Ovary (tissue), 9 donors: Measurements from ENCODE around the gene ATG5. TPM values are rescaled to one million over a fixed set of nuclear protein-coding genes. Genes with fewer than 3 reads are reported as not detected.

ENCODE experiments used
- DNase-seq, 5 donors: peaks; one replicate each; pipeline ENCODE4 v3.0.0-alpha.2; 2019 to 2020
- H3K27ac ChIP-seq, 2 donors: fragments of 200-600 bp; one replicate each; pipeline versions ENCODE4 v1.5.1 to v1.8.0; 2019 to 2022
- H3K27me3 ChIP-seq: fragments of 200-600 bp; one replicate; pipeline ENCODE4 v1.8.0; 2022
- H3K36me3 ChIP-seq: fragments of 200-600 bp; sonication (generic); one replicate; pipeline ENCODE4 v1.5.1; 2019
- H3K4me1 ChIP-seq: one replicate; pipeline ENCODE4 v1.8.1; 2013; ENCODE audit warnings: mild to moderate bottlenecking, moderate library complexity; ENCODE audit not compliant: insufficient read depth
- H3K4me3 ChIP-seq: fragments of 200-600 bp; sonication (generic); one replicate; pipeline ENCODE4 v1.5.1; 2017
- H3K9me3 ChIP-seq, 2 donors: fragments of 200-600 bp in 1 of 2; sonication (generic) in 1 of 2; one replicate each; pipeline versions ENCODE4 v1.5.1 to v1.8.1; 2013 to 2019; ENCODE audit warnings: mild to moderate bottlenecking in 1 of 2, moderate library complexity in 1 of 2
- EP300 ChIP-seq: sonication (generic); formaldehyde crosslinking; IDR thresholded peaks from one replicate; pipeline ENCODE4 v1.6.1; 2017; ENCODE audit warnings: antibody characterized with exemption
- POLR2A ChIP-seq: fragments of 450-650 bp; IDR thresholded peaks from one replicate; pipeline ENCODE4 v1.6.1; 2017; ENCODE audit warnings: antibody characterized with exemption, mild to moderate bottlenecking, moderate library complexity
- WGBS, 3 donors: extraction: QIAGEN DNeasy Blood & Tissue Kit in 1 of 3; methylation state at CpG; one replicate each; pipeline versions ENCODE4 v1.1.5 to v1.1.7; 2013 to 2017; 5-methylcytosine and 5-hydroxymethylcytosine counted together
- intact Hi-C, 4 donors: fragments of 100-400 bp; cut with DNase I; formaldehyde crosslinking; loops; one replicate each; pipeline versions ENCODE4 v1.11.0 to v1.15.1; 2022 to 2023
- polyA plus RNA-seq, 2 donors: library from polyadenylated mRNA; stranded (reverse); fragments of 200-250 nt in 1 of 2; fragments of 350-450 nt in 1 of 2; fragmentation: Illumina TruSeq in 1 of 2; extraction: RNeasy Lipid Tissue Mini Kit (QIAGEN cat#74804) in 1 of 2; gene quantifications; one replicate each; pipeline ENCODE4 v1.2.3, GENCODE V29; 2013 to 2014
- total RNA-seq, 7 donors: library from RNA; depleted of rRNA in 2 of 7; stranded (reverse); fragments of >200 nt in 2 of 7; fragmentation: NEBNext Ultra II Directional in 3 of 7; extraction: Animal tissue kit (Norgen Biotek cat#: 25700) in 3 of 7; gene quantifications; one replicate each; pipeline versions ENCODE4 v1.1.0 to v1.2.4, GENCODE V29; 2016 to 2023
- TF ChIP-seq, protein P1 (sequence below), 3 donors: fragments of 450-650 bp in 2 of 3; fragments of 200-600 bp in 1 of 3; IDR thresholded peaks; one replicate each; pipeline versions ENCODE4 v1.5.1 to v1.8.0; 2016 to 2022; ENCODE audit warnings: antibody characterized with exemption in 3 of 3, mild to moderate bottlenecking in 1 of 3
- donor health status: DM: no; HTN: no; CAD: no; lungs with moderate emphysema.
- donor health status: DM: no; HTN: no; CAD: no.
- donor health status: Bipolar disorder and iron deficiency.
- donor health status: DM: yes; HTN: yes; CAD: no.
- donor health status: DM: no; HTN: no; CAD: no.
- donor health status: DM: yes; HTN: yes; CAD: no.

The ATG5 gene
- total and polyA plus RNA-seq, 9 donors: 17.3 to 35.2 (median 28.3) TPM

- no peak overlapping the region for H3K27ac ChIP-seq
- no peak for DNase-seq
- no peak overlapping the region for H3K4me3 ChIP-seq
- H3K36me3 ChIP-seq: no peaks in the 10 kb centered on the region
- no peak for TF ChIP-seq POLR2A
- 86 to 92% (median 88%) methylated on average over 6 of the region's 6 CpGs for WGBS, 3 donors
- intact Hi-C loops: no loop called here
- H3K9me3 ChIP-seq: no peaks in the 10 kb centered on the region
- H3K4me1 ChIP-seq: no peaks in the 10 kb centered on the region
- H3K27me3 ChIP-seq: no peaks in the 10 kb centered on the region
Observed at GRCh38 chr6:106167096-106167814, 158.3 kb downstream of the ATG5 start.

DNA sequence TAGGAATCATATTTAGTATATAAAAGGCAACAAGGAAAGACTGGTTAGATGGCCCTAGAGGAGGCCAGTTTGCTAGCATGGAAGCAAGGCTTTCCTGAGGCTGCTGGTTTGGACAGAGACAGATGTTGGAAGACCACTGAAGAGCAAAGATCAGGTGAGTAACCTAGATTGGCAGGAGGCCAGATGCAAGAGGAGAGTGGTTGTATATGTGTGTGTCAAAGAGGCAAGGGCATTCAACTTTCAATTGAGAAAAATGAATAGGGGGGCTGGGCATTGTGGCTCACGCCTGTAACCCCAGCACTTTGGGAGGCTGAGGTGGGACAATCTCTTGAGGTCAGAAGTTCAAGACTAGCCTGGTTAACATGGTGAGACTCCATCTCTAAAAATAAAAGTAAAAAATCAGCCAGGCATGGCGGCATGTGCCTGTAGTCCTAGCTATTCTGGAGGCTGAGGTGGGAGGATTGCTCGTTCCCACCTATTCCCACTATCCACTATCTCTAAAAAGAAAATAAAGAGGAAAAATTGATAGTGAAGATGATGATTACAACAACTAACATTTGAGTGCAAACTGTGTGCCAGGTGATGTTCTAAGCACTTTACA, 159.6 kb downstream of the ATG5 start:
- H3K36me3 ChIP-seq: no peaks in the 10 kb centered on the region
- H3K4me1 ChIP-seq: no peaks in the 10 kb centered on the region
- no peaks in the 10 kb centered on the region for H3K27me3 ChIP-seq
- intact Hi-C loops: no loop called here
- WGBS, 3 donors: 93 to 94% (median 94%) methylated on average over 3 of the region's 3 CpGs
- no peak overlapping the region for H3K4me3 ChIP-seq
- no peak for DNase-seq
- H3K9me3 ChIP-seq: no peaks in the 10 kb centered on the region
- H3K27ac ChIP-seq: no peak overlapping the region
- TF ChIP-seq POLR2A (no peak), EP300 (no peak)
- TF ChIP-seq, protein P1, sequence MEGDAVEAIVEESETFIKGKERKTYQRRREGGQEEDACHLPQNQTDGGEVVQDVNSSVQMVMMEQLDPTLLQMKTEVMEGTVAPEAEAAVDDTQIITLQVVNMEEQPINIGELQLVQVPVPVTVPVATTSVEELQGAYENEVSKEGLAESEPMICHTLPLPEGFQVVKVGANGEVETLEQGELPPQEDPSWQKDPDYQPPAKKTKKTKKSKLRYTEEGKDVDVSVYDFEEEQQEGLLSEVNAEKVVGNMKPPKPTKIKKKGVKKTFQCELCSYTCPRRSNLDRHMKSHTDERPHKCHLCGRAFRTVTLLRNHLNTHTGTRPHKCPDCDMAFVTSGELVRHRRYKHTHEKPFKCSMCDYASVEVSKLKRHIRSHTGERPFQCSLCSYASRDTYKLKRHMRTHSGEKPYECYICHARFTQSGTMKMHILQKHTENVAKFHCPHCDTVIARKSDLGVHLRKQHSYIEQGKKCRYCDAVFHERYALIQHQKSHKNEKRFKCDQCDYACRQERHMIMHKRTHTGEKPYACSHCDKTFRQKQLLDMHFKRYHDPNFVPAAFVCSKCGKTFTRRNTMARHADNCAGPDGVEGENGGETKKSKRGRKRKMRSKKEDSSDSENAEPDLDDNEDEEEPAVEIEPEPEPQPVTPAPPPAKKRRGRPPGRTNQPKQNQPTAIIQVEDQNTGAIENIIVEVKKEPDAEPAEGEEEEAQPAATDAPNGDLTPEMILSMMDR (IDR thresholded peaks at IDR 0.05): no peak

GRCh38 chr6:106163966-106164877, 161.3 kb downstream of the ATG5 start:
- H3K27ac ChIP-seq: no peak overlapping the region
- intact Hi-C loops: no loop called here
- H3K9me3 ChIP-seq: no peaks in the 10 kb centered on the region
- H3K36me3 ChIP-seq: no peaks in the 10 kb centered on the region
- no peaks in the 10 kb centered on the region for H3K27me3 ChIP-seq
- no peak for DNase-seq
- TF ChIP-seq, protein P1 (IDR thresholded peaks at IDR 0.05): no peak
- no peak for TF ChIP-seq EP300
- TF ChIP-seq POLR2A: no peak
- H3K4me3 ChIP-seq: no peak overlapping the region
- no peaks in the 10 kb centered on the region for H3K4me1 ChIP-seq
- 56 to 72% (median 69%) methylated on average over 17 of the region's 17 CpGs for WGBS, 3 donors

GRCh38 chr6:106163446-106163965, 162.1 kb downstream of the ATG5 start:
- WGBS, 3 donors: 24 to 26% (median 26%) methylated on average over 7 of the region's 7 CpGs
- H3K27me3 ChIP-seq: no peaks in the 10 kb centered on the region
- DNase-seq: no peak
- TF ChIP-seq POLR2A (no peak), EP300 (no peak)
- TF ChIP-seq, protein P1 (IDR thresholded peaks at IDR 0.05): no peak
- no peaks in the 10 kb centered on the region for H3K9me3 ChIP-seq
- H3K4me3 ChIP-seq: no peak overlapping the region
- intact Hi-C loops: no loop called here
- no peak overlapping the region for H3K27ac ChIP-seq
- no peaks in the 10 kb centered on the region for H3K4me1 ChIP-seq
- no peaks in the 10 kb centered on the region for H3K36me3 ChIP-seq
